IMR-90 (cell line): ENCODE data around the gene MED12L. TPM values are rescaled to one million over a fixed set of nuclear protein-coding genes. Genes with fewer than 3 reads are reported as not detected.

Source experiments
- ATAC-seq: fragments of 200-7000 bp; cut with Tn5 transposase; 2 replicates; pipeline ENCODE4 v1.9.1; 2020; ENCODE audit warnings: low read depth, mild to moderate bottlenecking, moderate library complexity
- BruUV-seq: library from RNA; stranded (reverse); fragments of 400-500 nt; replicated peaks from 2 replicates; lab custom pipeline; 2021; lab: Mats Ljungman, UMichigan
- CTCF ChIA-PET: fragments of 300-600 bp; formaldehyde crosslinking; extraction: SDS; loops from one replicate; lab custom pipeline; 2021; ENCODE audit warnings: antibody characterized with exemption; lab: Yijun Ruan, JAX
- POLR2A ChIA-PET: fragments of 300-600 bp; sonication (Branson Sonifier 250); formaldehyde crosslinking; loops from one replicate; lab custom pipeline; 2022; ENCODE audit warnings: antibody characterized with exemption; ENCODE audit not compliant: unreplicated experiment; lab: Charles Lee
- DNase-seq: peaks from one replicate; pipeline ENCODE4 v3.0.0; 2013
- H2AFZ ChIP-seq: replicated peaks from 2 replicates; pipeline ENCODE3; 2013; ENCODE audit warnings: low read length, mild to moderate bottlenecking; ENCODE audit not compliant: poor library complexity
- H2AK5ac ChIP-seq: 2 replicates; pipeline ENCODE4 v1.6.1; 2013; ENCODE audit warnings: low read depth, low read length, inconsistent platforms
- H2AK9ac ChIP-seq: replicated peaks from 2 replicates; pipeline ENCODE3; 2013; ENCODE audit warnings: mild to moderate bottlenecking, low read depth, low read length, moderate library complexity; ENCODE audit not compliant: poor library complexity
- H2BK120ac ChIP-seq: 2 replicates; pipeline ENCODE4 v1.6.1; 2013; ENCODE audit warnings: low read depth, low read length, inconsistent platforms
- H2BK15ac ChIP-seq: 3 replicates; pipeline ENCODE4 v1.6.1; 2013; ENCODE audit warnings: low read depth, low read length, inconsistent platforms
- H2BK20ac ChIP-seq: 2 replicates; pipeline ENCODE4 v1.6.1; 2013; ENCODE audit warnings: low read depth, mild to moderate bottlenecking, inconsistent platforms, low read length, moderate library complexity
- H2BK5ac ChIP-seq: 2 replicates; pipeline ENCODE4 v1.6.1; 2013; ENCODE audit warnings: mild to moderate bottlenecking, low read depth, low read length, inconsistent platforms; ENCODE audit not compliant: poor library complexity, severe bottlenecking
- H3K14ac ChIP-seq: replicated peaks from 2 replicates; pipeline ENCODE4 v1.6.1; 2013; ENCODE audit warnings: low read depth, low read length, inconsistent platforms
- H3K18ac ChIP-seq: 2 replicates; pipeline ENCODE4 v1.6.1; 2013; ENCODE audit warnings: low read depth, low read length, control low read depth
- H3K23ac ChIP-seq: 2 replicates; pipeline ENCODE4 v1.6.1; 2013; ENCODE audit warnings: low read depth, low read length, inconsistent platforms
- H3K27ac ChIP-seq: 2 replicates; pipeline ENCODE4 v1.5.1; 2013; ENCODE audit warnings: mild to moderate bottlenecking, control low read depth, low read length; ENCODE audit not compliant: insufficient read depth
- H3K27me3 ChIP-seq: 2 replicates; pipeline ENCODE4 v1.6.1; 2013; ENCODE audit warnings: low read length; ENCODE audit not compliant: control insufficient read depth, insufficient read depth
- H3K36me3 ChIP-seq: 2 replicates; pipeline ENCODE4 v1.6.1; 2013; ENCODE audit warnings: low read length, mixed read lengths; ENCODE audit not compliant: control insufficient read depth, insufficient read depth
- H3K4ac ChIP-seq: 2 replicates; pipeline ENCODE4 v1.6.1; 2013; ENCODE audit warnings: low read depth, low read length, inconsistent platforms
- H3K4me1 ChIP-seq: 2 replicates; pipeline ENCODE4 v1.6.1; 2013; ENCODE audit warnings: low read length, mixed read lengths; ENCODE audit not compliant: control insufficient read depth, insufficient read depth
- H3K4me2 ChIP-seq: 2 replicates; pipeline ENCODE4 v1.6.1; 2013; ENCODE audit warnings: low read depth, mild to moderate bottlenecking, control low read depth, low read length, moderate library complexity
- H3K4me3 ChIP-seq: 2 replicates; pipeline ENCODE4 v1.5.1; 2013; ENCODE audit warnings: low read depth, mild to moderate bottlenecking, control low read depth, low read length, moderate library complexity; ENCODE audit not compliant: insufficient read depth
- H3K56ac ChIP-seq: 2 replicates; pipeline ENCODE4 v1.6.1; 2013; ENCODE audit warnings: low read length, inconsistent platforms; ENCODE audit not compliant: insufficient read depth; ENCODE audit errors: extremely low read depth
- H3K79me1 ChIP-seq, 2 experiments: 2 replicates each; pipeline ENCODE4 v1.6.1; 2013; ENCODE audit warnings: low read length in 2 of 2, inconsistent platforms in 1 of 2, low read depth in 1 of 2
- H3K9ac ChIP-seq: 2 replicates; pipeline ENCODE4 v1.6.1; 2013; ENCODE audit warnings: low read depth, low read length, control low read depth
- H3K9me1 ChIP-seq: 2 replicates; pipeline ENCODE4 v1.6.1; 2013; ENCODE audit warnings: low read length, inconsistent platforms; ENCODE audit not compliant: insufficient read depth
- H3K9me3 ChIP-seq: 2 replicates; pipeline ENCODE4 v1.6.1; 2013; ENCODE audit warnings: low read length; ENCODE audit not compliant: control insufficient read depth, insufficient read depth
- H4K20me1 ChIP-seq: 2 replicates; pipeline ENCODE4 v1.6.1; 2013; ENCODE audit warnings: low read length, inconsistent platforms; ENCODE audit not compliant: insufficient read depth
- H4K5ac ChIP-seq: 2 replicates; pipeline ENCODE4 v1.6.1; 2013; ENCODE audit warnings: mild to moderate bottlenecking, low read depth, low read length, control low read depth
- H4K8ac ChIP-seq, 2 experiments: 2 replicates each; pipeline ENCODE4 v1.6.1; 2013; ENCODE audit warnings: low read depth in 2 of 2, low read length in 2 of 2, control low read depth in 1 of 2, inconsistent platforms in 1 of 2
- H4K91ac ChIP-seq: 2 replicates; pipeline ENCODE4 v1.6.1; 2013; ENCODE audit warnings: low read depth, low read length, inconsistent platforms; ENCODE audit not compliant: insufficient read depth
- BHLHE40 ChIP-seq: fragments of 150-350 bp; IDR thresholded peaks from 2 replicates; pipeline ENCODE4 v1.6.1; 2016; ENCODE audit warnings: mild to moderate bottlenecking, low read depth, low read length
- CEBPB ChIP-seq: IDR thresholded peaks from 2 replicates; pipeline ENCODE4 v1.6.1; 2012; ENCODE audit warnings: low read depth, low read length, improper control_type of control experiment
- CHD1 ChIP-seq: IDR thresholded peaks from 2 replicates; pipeline ENCODE4 v1.6.1; 2012; ENCODE audit warnings: low read depth, low read length, improper control_type of control experiment
- CTCF ChIP-seq: conservative IDR thresholded peaks from 2 replicates; pipeline ENCODE4 v1.5.1; 2012; ENCODE audit warnings: mild to moderate bottlenecking, low read depth, low read length, improper control_type of control experiment
- ELK1 ChIP-seq: fragments of 150-350 bp; IDR thresholded peaks from 2 replicates; pipeline ENCODE4 v1.6.1; 2016; ENCODE audit warnings: low read depth, mild to moderate bottlenecking, low read length, moderate library complexity, borderline replicate concordance
- FOS ChIP-seq: fragments of 150-350 bp; IDR thresholded peaks from 2 replicates; pipeline ENCODE4 v1.6.1; 2016; ENCODE audit warnings: low read depth, low read length
- MAFK ChIP-seq: IDR thresholded peaks from 2 replicates; pipeline ENCODE4 v1.6.1; 2012; ENCODE audit warnings: low read depth, low read length, improper control_type of control experiment
- MAZ ChIP-seq: IDR thresholded peaks from 2 replicates; pipeline ENCODE4 v1.6.1; 2012; ENCODE audit warnings: low read depth, mild to moderate bottlenecking, low read length, improper control_type of control experiment, moderate library complexity, borderline replicate concordance
- MXI1 ChIP-seq: IDR thresholded peaks from 2 replicates; pipeline ENCODE4 v1.6.1; 2012; ENCODE audit warnings: low read depth, mild to moderate bottlenecking, low read length, moderate library complexity, borderline replicate concordance
- NFE2L2 ChIP-seq: fragments of 150-350 bp; IDR thresholded peaks from 2 replicates; pipeline ENCODE4 v1.6.1; 2016; ENCODE audit warnings: low read depth, mild to moderate bottlenecking, low read length
- POLR2A ChIP-seq: IDR thresholded peaks from 2 replicates; pipeline ENCODE4 v1.6.1; 2012; ENCODE audit warnings: mild to moderate bottlenecking, low read depth, low read length
- RAD21 ChIP-seq: IDR thresholded peaks from 2 replicates; pipeline ENCODE4 v1.6.1; 2012; ENCODE audit warnings: low read length, improper control_type of control experiment
- RCOR1 ChIP-seq: IDR thresholded peaks from 2 replicates; pipeline ENCODE4 v1.6.1; 2012; ENCODE audit warnings: mild to moderate bottlenecking, low read length, improper control_type of control experiment; ENCODE audit not compliant: insufficient replicate concordance
- RFX5 ChIP-seq: IDR thresholded peaks from 2 replicates; pipeline ENCODE4 v1.8.0; 2012; ENCODE audit warnings: low read depth, mild to moderate bottlenecking, low read length, moderate library complexity
- SMC3 ChIP-seq: fragments of 150-350 bp; IDR thresholded peaks from 2 replicates; pipeline ENCODE4 v1.6.1; 2016; ENCODE audit warnings: low read depth, mild to moderate bottlenecking, antibody characterized with exemption, low read length, moderate library complexity
- WGBS, 2 experiments: methylation state at CpG; one replicate each; pipeline versions ENCODE4 v1.1.5 to v1.1.7; 2013; ENCODE audit warnings: missing lambda C conversion rate in 2 of 2; ENCODE audit not compliant: insufficient read length in 1 of 2; ENCODE audit errors: extremely low coverage in 2 of 2; 5-methylcytosine and 5-hydroxymethylcytosine counted together
- dilution Hi-C: fragments of 300-500 bp; cut with HindIII; formaldehyde crosslinking; loops from one replicate; pipeline ENCODE4 v1.14.3; 2018; ENCODE audit warnings: low sequenced_read_pairs; ENCODE audit not compliant: unreplicated experiment
- in situ Hi-C: fragments of 300-500 bp; cut with MboI; formaldehyde crosslinking; loops from 3 replicates; pipeline ENCODE4 v1.14.3; 2019; ENCODE audit warnings: low sequenced_read_pairs, inconsistent platforms, mixed read lengths
- intact Hi-C: fragments of 100-400 bp; cut with micrococcal nuclease; formaldehyde crosslinking; loops from 2 replicates; pipeline ENCODE4 v1.10.0; 2022
- polyA plus RNA-seq, 3 experiments: library from polyadenylated mRNA; depleted of rRNA; stranded (reverse); fragments of >200 nt; gene quantifications; 2 replicates each; pipeline ENCODE4 v1.2.3, GENCODE V29; 2012; ENCODE audit warnings: low replicate concordance in 1 of 3
- total RNA-seq: library from RNA; depleted of rRNA; stranded (reverse); fragments of >200 nt; gene quantifications from 2 replicates; pipeline ENCODE4 v1.2.3, GENCODE V29; 2012
- TF ChIP-seq, protein P1 (sequence below): fragments of 150-350 bp; IDR thresholded peaks from 2 replicates; pipeline ENCODE4 v1.6.1; 2017; ENCODE audit warnings: mild to moderate bottlenecking, antibody characterized with exemption, low read length, low read depth

The MED12L gene
- total and polyA plus RNA-seq, 2 of the 4 experiments (the other 2 are of a cell fraction) = 0.05 to 0.18 TPM

- Histone ChIP-seq H3K4me1 (peaks cover 9% of the 10 kb centered on the region), H2BK20ac (no peak overlapping the region), H3K4me2 (no peak overlapping the region), H3K79me1 (no peaks in the 10 kb centered on the region), H3K27ac (no peak overlapping the region), H2BK120ac (no peak overlapping the region), H4K5ac (no peak overlapping the region), H2AK5ac (peak overlapping the region; percentile 58; the same call in 1 of the 2 replicates), H3K4me3 (no peak overlapping the region), H2AK9ac (no peak overlapping the region), H3K14ac (no peak overlapping the region), H3K56ac (no peak overlapping the region), H3K27me3 (no peaks in the 10 kb centered on the region), H4K8ac (no peak overlapping the region), H3K9me3 (no peaks in the 10 kb centered on the region), H4K91ac (no peak overlapping the region), H3K9me1 (no peaks in the 10 kb centered on the region), H3K36me3 (no peaks in the 10 kb centered on the region), H3K4ac (no peak overlapping the region), H2BK5ac (no peak overlapping the region), H3K23ac (no peak overlapping the region), H3K9ac (no peak overlapping the region), H3K18ac (no peak overlapping the region), H2BK15ac (no peak overlapping the region; the same call in 2 of the 3 replicates), H2AFZ (no peak overlapping the region), H4K20me1 (no peaks in the 10 kb centered on the region)
- DNase-seq (no peak), ATAC-seq (no peak)
- no peak for TF ChIP-seq ELK1
- no peak for TF ChIP-seq MXI1
- TF ChIP-seq, protein P1, sequence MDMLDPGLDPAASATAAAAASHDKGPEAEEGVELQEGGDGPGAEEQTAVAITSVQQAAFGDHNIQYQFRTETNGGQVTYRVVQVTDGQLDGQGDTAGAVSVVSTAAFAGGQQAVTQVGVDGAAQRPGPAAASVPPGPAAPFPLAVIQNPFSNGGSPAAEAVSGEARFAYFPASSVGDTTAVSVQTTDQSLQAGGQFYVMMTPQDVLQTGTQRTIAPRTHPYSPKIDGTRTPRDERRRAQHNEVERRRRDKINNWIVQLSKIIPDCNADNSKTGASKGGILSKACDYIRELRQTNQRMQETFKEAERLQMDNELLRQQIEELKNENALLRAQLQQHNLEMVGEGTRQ = no peak
- TF ChIP-seq RFX5 = no peak
- no peak for TF ChIP-seq RCOR1
- TF ChIP-seq CTCF = no peak
- no peak for TF ChIP-seq POLR2A
- TF ChIP-seq CEBPB = no peak
- TF ChIP-seq BHLHE40 = no peak
- no peak for TF ChIP-seq CHD1
- TF ChIP-seq RAD21 = no peak
- no peak for TF ChIP-seq MAZ
- TF ChIP-seq NFE2L2 = no peak
- TF ChIP-seq SMC3 = no peak
- TF ChIP-seq FOS = no peak
- TF ChIP-seq MAFK = no peak
- no TSS peak for BruUV-seq
- in situ Hi-C loops (no loop called here), intact Hi-C loops (no loop called here), dilution Hi-C loops (no loop called here)
- ChIA-PET CTCF (interaction anchor here (0.9 to 1.0 kb wide), 2 partner anchors 46 to 49 kb away, joined by 3 to 4 read pairs; partner anchors contain the start of gene P2RY14), POLR2A (no interaction called here)
- WGBS, 2 experiments = no CpG with 5 or more reads among the region's 4 CpGs
Observed at GRCh38 chr3:151232991-151233390, 147.5 kb downstream of the MED12L start.
